Muscle of arm (tissue), 12 donors: ENCODE measurements around the gene PADI2. TPM values are rescaled to one million over a fixed set of nuclear protein-coding genes. Genes with fewer than 3 reads are reported as not detected.

Experiments used
- DNase-seq: peaks from one replicate; pipeline ENCODE4 v3.0.0-alpha.2; 2013
- polyA plus RNA-seq, 12 donors: library from polyadenylated mRNA; unstranded; fragments of 120-200 nt; gene quantifications; one replicate each; pipeline ENCODE4 v1.2.1, GENCODE V29; 2013; ENCODE audit not compliant: insufficient read length in 12 of 12

PADI2 gene
- polyA plus RNA-seq, 12 donors, result 28.1 to 807 (median 91.2) TPM

GRCh38 chr1:17117451-17118265 is 1.6 kb downstream of the PADI2 start:
- no peak for DNase-seq

- DNase-seq, result no peak
Observed at GRCh38 chr1:17116643-17117042, 2.6 kb downstream of the PADI2 start.

GRCh38 chr1:17113963-17114362 is 5.3 kb downstream of the PADI2 start:
- no peak for DNase-seq

GRCh38 chr1:17112496-17113236 is 6.6 kb downstream of the PADI2 start:
- DNase-seq, result no peak

GRCh38 chr1:17112076-17112475 is 7.2 kb downstream of the PADI2 start:
- DNase-seq, result no peak

GRCh38 chr1:17110555-17110926 is 8.7 kb downstream of the PADI2 start:
- no peak for DNase-seq

GRCh38 chr1:17109892-17110554 is 9.2 kb downstream of the PADI2 start:
- DNase-seq, result no peak

GRCh38 chr1:17108786-17109185 is 10.5 kb downstream of the PADI2 start:
- no peak for DNase-seq

GRCh38 chr1:17108360-17108759 is 10.9 kb downstream of the PADI2 start:
- no peak for DNase-seq

- no peak for DNase-seq
Observed at GRCh38 chr1:17104782-17105181, 14.5 kb downstream of the PADI2 start.

- DNase-seq, result no peak
Observed at GRCh38 chr1:17102232-17102631, 17.0 kb downstream of the PADI2 start.

GRCh38 chr1:17101261-17101660 is 18.0 kb downstream of the PADI2 start:
- no peak for DNase-seq

GRCh38 chr1:17099616-17100340 is 19.5 kb downstream of the PADI2 start:
- no peak for DNase-seq

- no peak for DNase-seq
Observed at GRCh38 chr1:17098446-17099317, 20.6 kb downstream of the PADI2 start.

- no peak for DNase-seq
Observed at GRCh38 chr1:17097787-17098186, 21.5 kb downstream of the PADI2 start.

GRCh38 chr1:17097147-17097546 is 22.1 kb downstream of the PADI2 start:
- no peak for DNase-seq

GRCh38 chr1:17096584-17096983 is 22.7 kb downstream of the PADI2 start:
- no peak for DNase-seq

GRCh38 chr1:17095141-17095540 is 24.1 kb downstream of the PADI2 start:
- no peak for DNase-seq

- no peak for DNase-seq
Observed at GRCh38 chr1:17094664-17095063, 24.6 kb downstream of the PADI2 start.

- DNase-seq, result no peak
Observed at GRCh38 chr1:17093822-17094393, 25.3 kb downstream of the PADI2 start.

- DNase-seq, result no peak
Observed at GRCh38 chr1:17091252-17091651, 28.0 kb downstream of the PADI2 start.
